GM19238 (cell line): ENCODE results near the gene EIF2D.

Experiments
- DNase-seq: peaks from one replicate; pipeline ENCODE4 v3.0.0; 2011; ENCODE audit warnings: low spot score; ENCODE audit not compliant: insufficient read length

EIF2D gene

DNA sequence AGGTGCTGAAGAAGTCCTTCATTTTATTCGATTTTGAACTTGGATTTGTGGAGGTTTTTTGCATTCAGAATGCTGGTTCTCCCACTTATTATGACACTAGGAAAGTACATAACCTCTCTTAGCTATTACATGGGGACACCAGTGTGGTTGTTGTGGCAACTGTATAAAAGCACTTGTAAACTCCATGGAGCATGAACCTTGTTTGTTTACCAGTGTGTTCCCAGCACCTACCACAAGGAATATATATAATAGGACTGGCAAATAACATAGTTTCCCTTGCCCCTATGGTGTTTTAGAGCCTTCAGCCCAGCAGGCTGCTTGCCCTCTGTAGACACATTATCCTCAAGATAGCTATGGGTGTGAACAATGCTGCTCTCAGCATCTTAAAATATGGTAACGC, 61.8 kb downstream of the EIF2D start:
- DNase-seq, result no peak

DNA sequence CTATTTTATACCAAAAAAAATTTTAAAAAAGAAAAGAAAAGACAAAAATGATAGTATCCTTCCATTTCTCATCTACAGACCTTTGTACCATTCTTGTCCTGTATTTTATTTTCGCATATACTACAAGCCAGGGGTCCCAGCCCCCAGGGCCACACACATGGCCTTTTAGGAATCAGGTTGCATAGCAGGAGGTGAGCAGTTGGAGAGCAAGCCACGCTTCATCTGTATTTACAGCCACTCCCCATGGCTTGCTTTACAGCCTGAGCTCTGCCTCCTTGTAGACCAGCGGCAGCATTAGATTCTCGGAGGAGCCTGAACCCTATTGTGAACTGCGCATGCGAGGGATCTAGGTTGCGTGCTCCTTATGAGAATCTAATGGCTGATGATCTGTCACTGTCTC, 65.2 kb downstream of the EIF2D start:
- no peak for DNase-seq

DNA sequence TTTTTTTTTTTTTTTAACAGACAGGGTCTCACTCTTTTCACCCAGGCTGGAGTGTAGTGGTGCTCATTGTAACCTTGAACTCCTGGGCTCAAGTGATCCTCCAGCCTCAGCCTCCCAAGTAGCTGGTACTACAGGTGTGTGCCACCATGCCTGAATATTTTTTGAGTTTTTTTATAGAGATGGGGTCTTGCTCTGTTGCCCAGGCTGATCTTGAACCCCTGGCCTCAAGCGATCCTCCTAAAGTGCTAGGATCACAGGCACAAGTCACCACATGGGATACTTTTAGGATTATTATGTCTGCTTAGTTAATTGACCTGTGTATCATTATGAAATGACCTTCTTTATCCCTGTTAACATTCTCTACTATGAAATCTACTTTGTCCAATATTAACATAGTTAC, 66.9 kb downstream of the EIF2D start:
- no peak for DNase-seq

DNA sequence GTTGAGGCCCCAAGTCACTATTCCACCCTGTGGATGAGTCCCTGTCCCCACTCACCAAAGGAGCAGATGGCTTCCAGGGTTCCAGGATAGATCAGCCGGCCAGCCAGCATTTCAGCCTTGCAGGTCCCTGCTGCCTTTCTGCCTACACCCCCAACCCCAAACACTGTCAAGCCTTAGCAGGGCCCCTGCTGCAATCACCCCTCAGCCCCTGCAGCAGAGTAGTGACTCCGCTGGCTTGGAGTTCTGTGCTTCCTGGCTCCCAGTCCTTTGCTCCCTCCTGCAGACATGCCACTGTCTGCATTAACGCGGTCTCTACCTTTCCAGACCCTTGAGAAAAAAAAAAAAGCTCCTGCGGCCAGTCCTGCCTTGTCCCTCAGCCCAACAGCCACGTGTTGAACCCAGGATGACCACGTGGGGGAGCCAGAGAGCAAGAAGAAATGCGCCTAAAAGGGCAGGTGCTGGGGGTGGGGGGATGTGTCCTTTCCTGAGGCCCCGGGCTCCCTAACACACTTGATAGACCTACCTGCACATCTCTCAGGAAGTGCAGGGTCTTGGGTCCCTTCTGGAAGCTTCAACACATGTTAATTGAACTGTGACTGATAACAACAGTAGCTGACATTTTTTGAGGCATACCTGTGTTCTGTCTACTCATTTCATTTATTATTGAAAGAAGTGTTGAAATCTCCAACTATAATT, 67.6 kb downstream of the EIF2D start:
- DNase-seq, result peak; percentile 78
